NCI-H1930 (cell line): ENCODE data around the gene SLC31A1.
"Not testable (repeated sequence)": the region's sequence is repeated elsewhere in the genome, so short reads cannot be mapped to it uniquely, and the experiment has no call there.

ENCODE experiments used
- DNase-seq, 2 experiments: peaks; one replicate each; lab custom pipeline; 2025; lab: John Stamatoyannopoulos, UW

Gene SLC31A1

DNA sequence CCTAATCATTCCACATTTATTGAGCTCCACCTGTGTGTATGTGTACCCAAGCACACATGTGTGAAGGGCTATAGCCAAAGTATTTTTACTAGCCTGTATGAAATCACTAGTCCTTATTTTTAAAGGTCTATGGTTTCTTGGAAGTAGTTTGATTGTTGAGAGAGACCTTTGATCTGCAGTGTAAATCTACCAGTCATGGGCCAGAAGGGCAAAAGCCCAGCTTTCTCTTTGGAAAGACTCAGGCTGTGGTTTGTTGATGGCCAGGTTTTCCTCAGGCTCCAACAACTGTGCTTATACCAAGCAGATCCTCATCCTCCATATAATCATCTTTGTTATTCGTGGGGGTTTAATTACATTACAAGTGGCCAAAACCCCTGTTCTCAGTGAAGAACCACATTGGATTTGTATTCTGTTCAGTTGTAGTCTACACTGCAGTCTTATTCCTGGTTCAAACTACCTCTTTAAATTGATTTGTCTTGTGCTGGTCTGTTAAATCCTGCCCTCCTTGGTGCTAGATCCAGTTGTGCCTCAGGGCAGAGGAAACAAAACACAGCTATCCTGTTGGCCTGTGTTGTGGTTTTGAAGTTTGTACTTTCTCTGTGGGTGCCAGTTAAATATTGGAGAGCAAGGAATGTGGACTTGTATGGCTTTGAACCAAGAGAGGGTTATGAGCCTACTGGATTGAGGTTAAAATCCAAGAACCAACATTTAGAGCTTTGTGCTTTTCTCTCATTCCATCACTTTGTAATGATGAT, 40.8 kb downstream of the SLC31A1 start:
- no peak for DNase-seq

DNA sequence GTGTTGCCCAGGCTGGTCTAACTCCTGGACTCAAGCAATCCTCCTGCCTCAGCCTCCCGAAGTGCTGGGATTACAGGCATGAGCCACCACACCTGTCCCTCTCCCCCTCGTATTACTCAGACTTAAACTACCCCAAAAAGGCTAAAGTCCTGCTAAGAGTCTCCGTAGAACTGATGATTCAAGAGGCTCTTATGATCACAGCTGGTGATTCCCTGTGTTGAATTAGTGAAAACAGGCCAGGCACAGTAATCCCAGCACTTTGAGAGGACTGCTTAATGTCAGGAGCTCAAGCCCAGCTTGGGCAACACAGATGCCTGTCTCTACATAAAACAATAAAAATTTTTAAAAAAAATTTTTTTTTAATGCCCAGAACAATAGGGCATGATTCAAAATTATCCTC, 44.8 kb downstream of the SLC31A1 start:
- no peak for DNase-seq

DNA sequence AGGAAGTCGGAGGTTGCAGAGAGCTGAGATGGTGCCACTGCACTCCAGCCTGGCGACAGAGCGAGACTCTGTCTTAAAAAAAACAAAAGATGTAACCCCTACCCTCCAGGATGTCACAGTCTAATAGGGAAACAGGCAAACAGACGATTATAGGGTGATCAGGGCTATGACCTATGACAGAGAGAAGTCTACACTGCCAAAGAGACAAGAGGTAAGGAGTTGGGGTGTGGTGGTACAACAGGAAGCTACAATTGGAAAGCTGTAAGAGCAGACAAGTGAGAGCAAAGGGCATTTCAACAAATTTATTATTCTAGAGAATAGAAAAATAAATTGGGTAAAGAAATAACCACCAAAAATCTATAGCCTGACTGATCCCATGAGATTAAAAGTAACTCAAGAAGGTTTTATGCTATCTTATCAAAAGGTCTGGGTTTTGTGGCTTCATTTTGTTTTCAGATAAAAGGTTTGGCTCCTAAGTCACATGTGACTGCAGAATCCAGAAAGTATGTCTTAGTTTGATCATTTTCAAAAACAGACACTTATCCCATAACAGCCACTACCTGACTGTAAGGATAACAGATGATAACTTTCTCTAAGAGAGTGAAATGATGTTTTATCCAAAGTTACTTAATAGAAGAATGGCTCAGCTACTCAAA, 46.7 kb downstream of the SLC31A1 start:
- no peak for DNase-seq

DNA sequence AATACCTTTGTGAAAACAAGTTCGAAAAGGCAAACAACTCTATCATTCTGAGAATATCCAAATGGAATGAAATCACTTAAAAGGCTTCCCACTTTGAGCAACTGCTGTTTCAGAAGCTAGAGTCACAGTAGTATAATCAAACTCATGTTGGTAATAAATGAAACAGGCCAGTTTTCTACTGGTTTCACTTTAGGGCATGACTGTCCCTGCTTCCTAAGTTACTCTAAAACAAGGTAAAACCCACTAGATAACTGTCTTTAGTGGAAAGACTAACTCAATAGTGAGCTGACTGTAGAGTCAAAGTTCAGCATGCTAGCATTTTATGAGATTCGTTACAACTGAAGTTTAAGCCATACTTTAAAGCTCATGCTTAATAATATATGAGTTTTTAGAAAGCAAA, 48.0 kb downstream of the SLC31A1 start:
- no peak for DNase-seq

DNA sequence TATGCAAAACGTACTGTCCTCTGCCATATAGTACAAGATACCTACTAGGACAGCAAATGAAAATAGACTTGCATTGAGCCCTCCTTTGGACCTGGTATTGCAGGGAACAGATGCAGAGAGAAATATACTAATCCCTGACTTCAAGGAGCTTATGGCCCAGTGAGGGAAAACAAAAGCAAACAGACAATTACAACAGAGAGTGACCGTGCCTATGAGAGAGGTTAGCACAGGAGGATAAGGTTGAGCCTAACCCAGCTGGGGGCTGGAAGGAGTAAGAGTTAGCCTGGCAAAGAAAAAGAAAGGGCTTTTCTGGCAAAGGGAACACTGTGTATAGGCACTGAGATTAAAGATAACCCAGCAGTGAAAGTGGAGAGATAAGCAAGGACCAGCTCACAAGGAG, 48.5 kb downstream of the SLC31A1 start:
- DNase-seq: no peak

DNA sequence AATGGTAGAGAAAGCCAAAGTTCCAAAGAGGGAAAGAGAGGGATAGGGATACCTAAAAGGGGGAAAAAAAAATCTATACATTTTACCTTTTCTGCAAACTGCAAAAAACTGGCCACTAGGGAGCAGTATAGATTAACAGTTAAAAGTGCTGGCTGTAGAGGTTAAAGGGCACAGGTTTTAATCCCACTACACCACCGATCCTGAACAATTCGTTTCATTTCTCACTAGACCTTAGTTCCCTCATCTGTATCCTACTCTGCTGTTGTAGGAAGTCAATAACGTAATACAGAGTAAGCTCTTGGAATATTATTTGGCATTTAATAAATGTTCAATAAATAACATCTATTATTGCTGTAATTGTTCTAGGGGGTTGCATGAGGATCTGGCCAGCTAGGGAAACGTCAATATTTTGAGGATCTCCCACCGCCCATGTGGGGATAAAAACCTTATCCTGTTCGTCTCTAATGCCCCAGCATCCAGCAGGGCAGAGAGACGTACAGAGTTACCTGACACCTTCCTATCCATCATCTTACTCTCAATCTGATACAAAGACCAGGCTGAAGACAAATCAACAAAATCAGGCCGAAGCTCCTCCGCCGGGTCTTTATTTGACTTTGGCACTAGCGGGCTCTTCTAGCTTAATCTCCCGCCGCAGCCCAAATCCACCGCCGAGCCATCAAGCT, 53.3 kb downstream of the SLC31A1 start:
- peak; percentile 5 to 47 for DNase-seq

DNA sequence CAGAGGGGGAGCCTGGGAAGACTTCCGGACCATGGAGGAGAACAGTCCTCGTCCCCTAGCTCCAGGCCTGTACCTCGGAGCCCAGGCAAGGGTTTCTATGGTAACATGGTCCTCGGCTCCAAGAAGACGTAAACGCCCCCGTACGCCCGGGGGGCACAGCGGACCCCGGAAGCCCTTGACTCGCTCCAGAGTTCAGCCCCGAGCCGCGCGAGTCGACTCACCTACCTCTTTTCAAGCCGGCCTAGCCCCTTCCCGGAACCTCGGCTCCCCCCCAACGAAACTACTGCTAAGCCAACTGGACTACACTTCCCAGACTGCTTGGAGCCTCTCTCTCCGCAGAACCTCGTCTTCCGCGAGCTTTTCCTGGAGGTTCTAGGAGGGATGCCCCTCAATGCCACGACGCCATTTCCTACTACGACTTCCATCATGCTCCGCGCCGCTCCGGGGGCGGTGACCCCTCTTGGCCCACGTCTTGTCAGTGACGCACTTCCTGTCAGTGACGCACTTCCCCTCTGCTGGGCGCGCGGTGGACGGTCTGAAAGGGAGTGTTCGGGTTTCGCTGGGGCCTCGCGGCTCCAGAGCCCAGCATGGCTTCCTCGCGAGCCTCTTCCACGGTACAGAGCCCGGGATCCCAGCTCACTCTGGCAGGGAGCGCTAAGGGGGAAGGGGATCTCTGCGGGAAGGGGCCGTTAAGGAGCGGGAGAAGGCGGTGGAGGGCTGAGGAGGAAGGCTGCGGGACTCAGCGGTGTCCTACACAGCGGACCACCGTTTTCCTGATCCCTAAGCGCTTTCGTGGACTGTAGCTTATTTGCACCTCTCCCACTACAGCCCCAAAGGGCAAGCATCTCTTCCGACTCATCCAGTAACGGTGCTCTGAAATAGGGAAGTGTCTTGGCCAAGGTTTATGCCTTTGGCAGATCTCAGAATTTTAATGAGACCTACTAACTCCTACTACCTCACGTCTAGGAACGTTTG, 54.1 kb downstream of the SLC31A1 start, which contains the start of the genes CDC26 and PRPF4:
TSS of gene CDC26 (minus strand) at position 416 of the 975 bp plus-strand sequence. CDS start 3,065 bp downstream, outside the sequence.
TSS of gene PRPF4 (plus strand) at position 502 of the 975 bp plus-strand sequence. CDS start at position 588, 86 bp downstream.
- DNase-seq: peak; percentile 92 to 94

DNA sequence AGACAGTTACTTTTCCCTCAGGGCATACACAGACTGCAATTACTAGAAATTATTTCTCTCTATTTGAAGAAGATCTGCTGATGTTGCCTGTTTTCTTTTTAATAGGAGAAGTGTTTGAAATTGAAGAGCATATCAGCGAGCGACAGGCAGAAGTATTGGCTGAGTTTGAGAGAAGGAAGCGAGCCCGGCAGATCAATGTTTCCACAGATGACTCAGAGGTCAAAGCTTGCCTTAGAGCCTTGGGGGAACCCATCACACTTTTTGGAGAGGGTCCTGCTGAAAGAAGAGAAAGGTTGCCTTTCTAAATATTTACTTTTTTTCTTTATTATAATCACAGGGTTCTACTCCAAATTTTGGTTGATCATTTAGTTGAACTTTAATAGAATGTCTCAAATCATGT, 57.5 kb downstream of the SLC31A1 start:
- no peak for DNase-seq

DNA sequence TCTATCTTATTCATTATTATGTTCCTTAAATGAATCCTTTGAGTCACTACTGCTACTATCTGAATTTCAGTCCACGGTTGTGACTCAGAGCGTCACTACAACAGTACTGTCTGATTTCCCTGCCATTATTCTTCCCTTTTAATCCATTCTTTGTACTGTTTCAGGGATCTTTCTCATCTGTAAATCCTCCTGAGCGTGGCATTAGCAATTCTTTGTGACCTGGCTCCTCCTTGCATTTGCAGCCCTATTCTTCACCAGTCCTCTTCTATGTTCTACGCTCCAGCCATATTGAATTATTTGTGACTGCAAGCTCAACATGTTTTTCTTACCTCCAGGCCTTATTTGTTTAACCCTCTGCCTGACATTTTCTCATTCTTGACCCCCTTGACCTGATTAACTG, 60.0 kb downstream of the SLC31A1 start:
- DNase-seq: no peak

DNA sequence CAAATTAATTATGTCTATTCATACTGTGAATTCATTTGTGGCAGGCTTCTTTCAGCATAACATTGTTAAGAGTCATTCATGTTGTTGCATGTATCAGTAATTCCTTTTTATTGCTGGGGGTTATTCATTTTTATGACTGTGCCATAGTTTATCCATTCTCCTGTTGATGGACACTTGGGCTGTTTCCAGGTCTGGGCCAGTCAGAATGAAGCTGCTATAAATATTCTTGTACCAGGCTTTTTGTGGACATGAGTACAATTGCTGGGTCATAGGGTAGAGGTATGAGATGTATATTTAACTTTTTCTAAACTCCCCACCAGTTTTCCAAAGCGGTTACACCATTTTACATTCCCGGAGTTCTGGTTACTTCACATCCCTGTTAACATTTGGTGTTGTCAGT, 67.7 kb downstream of the SLC31A1 start:
- no peak for DNase-seq

DNA sequence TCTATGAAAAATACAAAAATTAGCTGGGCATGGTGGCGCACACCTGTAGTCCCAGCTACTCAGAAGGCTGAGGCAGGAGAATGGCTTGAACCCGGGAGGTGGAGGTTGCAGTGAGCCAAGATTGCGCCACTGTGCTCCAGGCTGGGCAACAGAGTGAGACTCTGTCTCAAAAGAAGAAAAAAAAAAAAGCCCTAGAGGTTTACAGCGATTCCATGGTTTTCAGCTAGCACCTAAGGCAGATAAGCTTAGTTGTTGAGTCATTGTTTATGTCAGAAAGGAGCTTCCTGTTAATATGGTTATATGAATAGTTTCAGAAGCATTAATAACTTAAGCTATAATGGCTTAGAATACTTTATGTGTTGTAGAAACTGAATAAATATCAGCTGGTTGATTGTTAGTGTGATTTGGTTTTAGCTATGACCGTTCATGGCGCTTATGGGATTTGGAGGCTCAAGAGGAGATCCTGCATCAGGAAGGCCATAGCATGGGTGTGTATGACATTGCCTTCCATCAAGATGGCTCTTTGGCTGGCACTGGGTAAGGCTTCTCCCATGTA, 68.8 kb downstream of the SLC31A1 start:
- no peak for DNase-seq

DNA sequence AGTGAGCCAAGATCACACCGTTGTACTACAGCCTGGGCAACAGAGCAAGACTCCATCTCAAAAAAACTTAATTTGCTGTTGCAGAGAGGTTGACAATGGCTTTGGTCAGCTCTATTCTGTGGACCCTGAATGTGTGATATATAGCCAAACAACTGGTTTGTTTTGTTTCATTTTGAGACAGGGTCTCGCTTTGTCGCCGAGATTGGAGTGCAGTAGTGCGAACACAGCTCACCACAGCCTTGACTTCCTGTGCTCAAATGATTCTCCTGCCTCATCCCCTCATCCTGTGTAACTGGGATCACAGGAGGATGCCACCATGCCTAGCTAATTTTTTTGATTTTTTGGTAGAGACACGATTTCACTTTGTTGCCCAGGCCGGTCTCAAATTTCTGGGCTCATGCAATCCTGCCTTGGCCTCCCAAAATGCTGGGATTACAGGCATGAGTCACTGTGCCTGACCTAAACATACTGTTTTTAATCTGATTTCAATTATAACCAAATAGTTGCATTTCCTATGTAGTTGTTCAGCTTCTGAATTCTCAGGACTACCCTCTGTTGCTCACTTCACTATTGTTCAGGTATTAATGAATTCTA, 72.0 kb downstream of the SLC31A1 start:
- DNase-seq: no peak

DNA sequence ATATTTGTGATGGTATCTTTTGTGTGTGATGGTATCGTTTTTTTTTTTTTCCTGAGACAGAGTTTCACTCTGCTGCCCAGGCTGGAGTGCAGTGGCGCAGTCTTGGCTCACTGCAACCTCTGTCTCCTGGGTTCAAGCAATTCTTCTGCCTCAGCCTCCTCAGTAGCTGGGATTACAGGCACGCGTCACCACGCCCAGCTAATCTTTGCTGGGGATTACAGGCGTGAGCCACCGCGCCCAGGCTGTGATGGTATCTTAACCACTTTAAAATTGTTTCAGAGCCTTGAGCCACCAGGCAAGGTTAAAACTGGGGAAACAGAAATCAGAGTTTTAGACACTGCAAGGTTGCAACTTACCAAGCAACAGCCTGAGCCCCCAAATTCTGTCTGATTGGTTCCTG, 74.9 kb downstream of the SLC31A1 start:
- DNase-seq: not testable (repeated sequence)

DNA sequence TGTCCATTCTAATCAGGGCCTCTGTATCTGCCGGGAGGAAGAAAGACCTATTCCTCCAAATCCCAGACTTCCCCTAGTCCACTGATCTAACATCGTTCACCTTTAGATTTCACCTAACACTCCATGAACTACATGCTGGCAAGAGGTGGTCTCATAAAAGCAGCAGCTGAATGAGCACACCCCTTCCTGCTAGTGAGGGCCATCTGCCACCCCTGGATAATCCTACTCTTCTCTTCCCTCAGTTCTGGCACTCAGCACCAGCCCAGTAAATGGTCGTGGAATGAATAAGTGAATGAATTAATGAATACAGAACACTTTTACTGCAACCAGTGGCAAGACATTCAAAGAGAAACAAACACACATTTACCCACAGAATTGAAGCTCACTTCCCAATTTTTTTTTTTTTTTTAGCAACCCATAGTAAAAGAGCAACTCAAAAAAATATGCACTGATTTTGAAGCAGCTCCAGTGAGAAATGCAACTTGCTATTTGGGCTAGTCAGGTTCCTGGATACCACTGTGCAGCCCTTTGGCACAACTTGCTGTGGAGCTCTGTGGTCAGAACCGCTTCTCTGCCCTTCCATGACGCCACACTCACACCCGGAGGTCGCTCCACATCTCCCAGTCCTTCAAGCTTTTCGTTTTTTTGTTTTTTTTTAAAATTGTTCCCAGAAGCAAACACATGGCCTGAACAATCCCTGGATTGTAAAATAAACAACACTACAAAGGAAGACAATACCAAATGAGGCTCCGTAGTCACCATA, 75.6 kb downstream of the SLC31A1 start:
- no peak for DNase-seq

DNA sequence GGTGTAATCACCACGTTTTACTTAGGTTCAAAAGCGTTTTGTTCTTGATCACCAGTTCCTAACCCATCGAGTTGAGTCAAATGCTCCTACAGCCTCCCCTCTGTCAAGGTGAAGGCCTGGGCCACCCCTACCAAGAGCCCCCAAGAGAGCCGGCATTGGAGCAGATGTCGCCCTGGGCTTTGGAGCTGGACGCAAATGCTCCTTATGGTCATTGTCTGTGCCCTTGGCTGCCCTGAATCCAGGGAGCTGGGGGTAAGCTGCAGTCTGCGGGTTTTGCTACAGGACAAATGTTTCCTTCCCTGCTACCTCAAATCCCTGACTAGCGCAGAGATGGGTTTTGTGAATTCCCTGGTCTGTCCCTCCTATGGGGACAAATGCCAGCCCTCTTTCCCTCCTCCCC, 77.0 kb downstream of the SLC31A1 start:
- no peak for DNase-seq

DNA sequence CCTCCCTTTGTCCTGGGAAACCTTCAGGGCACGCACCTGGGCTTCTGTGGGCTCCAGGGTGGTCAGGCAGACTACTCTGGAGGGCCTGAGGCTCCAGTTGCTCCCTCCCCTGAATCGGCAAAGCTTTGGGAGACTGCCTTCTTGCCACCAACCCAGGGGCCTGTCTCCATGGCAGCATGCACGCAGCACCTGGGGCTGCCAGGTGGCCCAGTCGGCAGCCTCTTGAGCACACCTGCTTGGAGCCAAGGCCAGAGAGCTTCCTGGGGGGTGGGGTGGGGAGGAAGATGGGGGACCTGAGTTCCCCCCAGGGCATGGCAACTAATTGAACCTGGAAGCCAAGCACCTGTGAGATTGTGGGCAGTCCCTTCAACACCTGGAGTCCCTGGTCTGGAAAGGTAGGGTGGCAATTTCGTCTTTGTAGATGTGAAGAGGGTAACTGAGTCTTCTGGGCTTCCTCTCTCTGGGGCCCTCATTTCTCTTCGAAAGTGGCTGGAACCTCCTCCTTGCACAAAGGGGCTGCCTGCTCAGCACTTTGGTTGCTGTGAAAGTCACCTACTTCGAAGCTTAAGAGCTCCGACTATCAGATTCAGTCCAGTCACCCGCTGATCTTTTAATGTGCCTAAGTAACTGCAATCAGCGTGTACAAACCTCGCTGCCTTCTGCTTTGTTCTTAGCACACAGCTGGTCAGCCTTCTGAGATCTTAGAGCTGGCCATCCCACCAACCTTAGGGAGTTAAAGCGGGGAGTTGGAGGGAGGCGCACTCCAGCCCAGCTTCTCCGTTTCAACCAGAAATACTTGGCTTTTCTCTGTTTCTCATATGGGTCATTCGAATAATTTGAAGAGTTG, 77.8 kb downstream of the SLC31A1 start:
- DNase-seq: no peak

DNA sequence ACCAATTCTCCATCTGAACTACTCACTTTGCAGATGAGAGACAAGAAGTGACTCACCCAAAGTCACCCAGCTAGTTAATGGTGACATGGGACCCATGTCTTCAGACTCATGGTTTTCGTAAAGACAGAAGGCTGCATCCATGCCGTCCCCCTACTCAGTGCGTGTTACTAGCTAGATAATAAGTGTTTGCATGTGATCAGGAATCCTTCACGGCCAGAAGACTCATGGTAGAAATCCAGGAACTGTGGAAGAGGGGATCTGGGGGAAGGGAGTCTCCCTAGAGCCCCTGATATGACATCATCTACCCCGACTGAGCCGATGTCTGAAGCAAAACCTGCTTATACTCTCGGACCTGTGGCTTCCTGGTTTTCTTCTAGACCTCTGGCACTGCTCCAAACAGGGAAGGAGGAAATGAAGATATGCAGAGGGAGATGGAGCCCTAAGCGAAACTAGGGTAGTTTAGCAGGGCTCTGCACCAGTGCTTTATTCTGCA, 78.5 kb downstream of the SLC31A1 start:
- no peak for DNase-seq

DNA sequence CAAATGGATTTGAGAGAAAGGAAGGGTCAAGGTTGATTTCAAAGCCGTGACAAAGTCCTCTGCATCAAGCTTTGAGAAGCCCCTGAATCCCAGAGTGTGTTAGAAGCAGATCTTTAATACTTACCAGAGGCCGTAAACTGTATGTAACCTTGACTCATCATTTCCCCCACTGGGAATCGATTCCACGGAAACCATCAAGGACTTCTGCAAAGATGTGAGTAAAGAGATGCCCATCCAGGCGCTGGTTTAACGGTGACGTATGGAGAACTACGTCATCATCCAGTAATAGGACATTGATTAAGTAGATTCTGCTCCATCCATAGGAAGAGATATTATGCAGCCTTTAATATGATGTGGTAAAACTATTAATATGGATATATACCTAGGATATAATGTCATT, 80.2 kb downstream of the SLC31A1 start:
- no peak for DNase-seq

DNA sequence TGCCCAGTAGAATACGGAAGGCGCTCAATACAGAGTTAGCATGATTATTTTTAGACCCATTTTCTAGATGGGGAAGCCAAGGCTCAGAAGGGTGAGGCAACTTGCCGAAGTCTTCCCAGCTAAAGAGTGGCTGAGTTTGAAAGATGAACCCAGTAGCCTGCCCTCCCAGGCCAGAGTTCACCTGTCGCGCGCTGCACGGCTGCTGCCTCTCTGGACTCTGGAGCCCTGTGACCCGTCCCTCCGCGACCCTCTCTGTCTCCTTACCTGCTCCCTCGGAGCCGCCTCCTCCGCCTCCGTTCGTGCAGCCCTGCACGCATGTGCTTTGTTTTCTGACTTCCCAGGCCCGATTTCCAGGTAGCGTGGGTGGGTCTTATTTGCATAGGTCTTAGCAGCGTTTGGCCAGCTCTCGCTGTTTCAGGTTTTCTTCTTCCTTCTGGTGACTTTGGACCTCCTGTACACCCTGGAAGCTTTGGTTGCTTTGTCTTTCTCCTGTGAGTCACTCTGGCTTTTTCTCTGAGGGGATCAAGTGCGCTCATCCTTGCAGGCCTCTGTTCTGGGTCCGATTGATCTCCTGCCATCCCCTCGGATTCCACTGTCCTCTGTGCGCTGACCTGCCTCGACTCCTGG, 81.6 kb downstream of the SLC31A1 start, which contains the start of gene RNF183:
TSS of gene RNF183 (minus strand) at position 585 of the 627 bp plus-strand sequence. CDS start 5,192 bp downstream, outside the sequence.
- DNase-seq: no peak
